D341Med (cell line): ENCODE data around the gene GPR132.
"Not testable (repeated sequence)": the region's sequence is repeated elsewhere in the genome, so short reads cannot be mapped to it uniquely, and the experiment has no call there.

ENCODE experiments used
- DNase-seq: peaks from one replicate; pipeline ENCODE4 v3.0.0; 2012; ENCODE audit warnings: low spot score

The GPR132 gene

GRCh38 chr14:105041841-105042765 lies 23.1 kb downstream of the GPR132 start:
- DNase-seq: peak; percentile 81

- no peak for DNase-seq
Observed at GRCh38 chr14:105039458-105040205, 25.6 kb downstream of the GPR132 start.

DNA sequence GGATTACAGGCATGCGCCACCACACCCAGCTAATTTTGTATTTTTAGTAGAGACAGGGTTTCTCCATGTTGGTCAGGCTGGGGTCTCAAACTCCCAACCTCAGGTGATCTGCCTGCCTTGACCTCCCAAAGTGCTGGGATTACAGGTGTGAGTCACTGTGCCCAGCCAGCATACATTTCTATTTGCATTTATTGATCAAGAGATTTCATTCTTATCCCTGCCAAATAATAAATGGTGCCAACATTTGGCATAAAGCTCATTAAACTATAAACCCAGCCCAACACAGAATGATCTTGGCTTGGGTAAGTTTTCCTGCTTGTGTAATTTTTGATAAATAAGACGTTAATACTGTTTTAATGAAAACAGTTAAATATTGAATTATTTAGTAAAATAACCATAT lies 29.6 kb downstream of the GPR132 start:
- DNase-seq: not testable (repeated sequence)

DNA sequence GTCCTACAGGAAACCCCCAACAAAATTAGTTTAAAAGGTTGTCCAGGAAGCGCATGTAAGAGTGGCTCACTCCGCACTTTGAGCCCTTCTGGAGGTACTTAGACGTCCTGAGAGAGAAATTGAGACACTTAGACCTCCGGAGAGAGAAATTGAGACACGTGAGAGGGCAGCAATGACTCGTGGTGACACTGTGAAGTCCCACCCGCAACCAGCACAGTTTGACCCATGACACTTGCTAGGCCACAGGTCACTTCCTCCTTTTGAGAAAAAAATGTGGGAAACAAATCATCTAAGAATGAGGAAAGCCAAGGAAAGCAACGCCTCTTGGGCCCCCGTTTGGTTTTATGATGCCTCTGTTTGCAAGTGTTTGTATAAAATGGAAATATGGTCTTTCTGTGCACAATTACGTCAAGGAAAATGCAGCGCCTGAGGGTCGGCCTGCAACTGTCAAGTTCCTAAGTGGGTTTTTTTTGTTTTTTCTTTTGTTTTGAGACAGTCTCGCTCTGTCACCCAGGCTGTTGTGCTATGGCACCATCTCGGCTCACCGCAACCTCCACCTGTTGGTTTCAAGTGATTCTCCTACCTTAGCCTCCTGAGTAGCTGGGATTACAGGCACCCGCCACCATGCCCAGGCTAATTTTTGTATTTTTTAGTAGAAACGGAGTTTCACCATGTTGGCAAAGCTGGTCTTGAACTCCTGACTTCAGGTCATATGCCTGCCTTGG lies 30.8 kb downstream of the GPR132 start:
- no peak for DNase-seq

DNA sequence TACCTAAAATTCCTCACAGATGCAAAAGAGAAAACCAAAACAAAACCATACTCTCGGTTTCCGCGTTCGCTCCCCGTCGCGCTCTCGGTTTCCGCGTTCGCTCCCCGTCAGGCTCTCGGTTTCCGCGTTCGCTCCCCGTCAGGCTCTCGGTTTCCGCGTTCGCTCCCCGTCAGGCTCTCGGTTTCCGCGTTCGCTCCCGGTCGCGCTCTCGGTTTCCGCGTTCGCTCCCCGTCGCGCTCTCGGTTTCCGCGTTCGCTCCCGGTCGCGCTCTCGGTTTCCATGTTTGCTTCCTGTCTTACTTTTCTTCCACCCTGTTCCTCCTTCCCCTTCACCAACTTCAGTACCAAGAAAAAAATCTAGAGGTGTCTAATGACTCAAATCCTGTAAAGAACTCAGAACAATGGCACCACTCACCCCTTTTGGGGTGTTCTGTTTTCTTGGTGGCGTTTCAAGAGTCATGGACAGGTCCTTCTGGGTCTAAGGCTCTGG lies 31.8 kb downstream of the GPR132 start:
- DNase-seq: not testable (repeated sequence)

DNA sequence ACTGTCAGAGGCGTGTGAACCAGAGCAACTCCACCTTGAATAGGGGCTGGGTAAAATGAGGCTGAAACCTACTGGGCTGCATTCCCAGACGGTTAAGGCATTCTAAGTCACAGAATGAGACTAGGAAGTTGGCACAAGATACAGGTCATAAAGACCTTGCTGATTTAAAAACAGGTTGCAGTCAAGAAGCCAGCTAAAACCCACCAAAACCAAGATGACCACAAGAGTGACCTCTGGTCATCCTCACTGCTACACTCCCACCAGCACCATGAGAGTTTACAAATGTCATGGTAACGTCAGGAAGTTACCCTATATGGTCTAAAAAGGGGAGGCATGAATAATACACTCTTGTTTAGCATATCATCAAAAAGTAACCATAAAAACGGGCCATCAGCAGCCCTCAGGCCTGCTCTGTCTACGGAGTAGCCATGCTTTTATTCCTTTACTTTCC lies 32.8 kb downstream of the GPR132 start:
- not testable (repeated sequence) for DNase-seq

- DNase-seq: no peak
Observed at GRCh38 chr14:105030836-105031396, 34.3 kb downstream of the GPR132 start.

- no peak for DNase-seq
Observed at GRCh38 chr14:105030194-105030593, 35.0 kb downstream of the GPR132 start.

DNA sequence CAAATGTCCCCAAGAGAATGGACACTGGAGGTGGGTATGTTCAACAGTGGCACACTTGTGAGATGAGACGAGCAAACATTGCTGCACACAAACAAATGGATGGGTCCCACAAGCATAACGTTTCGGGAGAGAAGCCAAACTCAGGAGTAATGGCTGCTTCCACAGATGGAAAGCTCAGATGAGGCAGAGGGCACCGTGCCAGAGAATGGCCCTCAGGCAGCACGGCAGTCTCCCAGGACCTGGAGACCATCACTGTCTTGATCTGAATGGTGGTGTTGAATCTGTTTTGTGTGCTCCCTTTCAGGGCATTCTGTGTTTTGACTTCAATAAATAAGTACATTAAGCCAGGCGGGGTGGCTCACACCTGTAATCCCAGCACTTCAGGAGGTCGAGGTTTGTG lies 35.8 kb downstream of the GPR132 start:
- no peak for DNase-seq

- no peak for DNase-seq
Observed at GRCh38 chr14:105028251-105028927, 36.8 kb downstream of the GPR132 start.

DNA sequence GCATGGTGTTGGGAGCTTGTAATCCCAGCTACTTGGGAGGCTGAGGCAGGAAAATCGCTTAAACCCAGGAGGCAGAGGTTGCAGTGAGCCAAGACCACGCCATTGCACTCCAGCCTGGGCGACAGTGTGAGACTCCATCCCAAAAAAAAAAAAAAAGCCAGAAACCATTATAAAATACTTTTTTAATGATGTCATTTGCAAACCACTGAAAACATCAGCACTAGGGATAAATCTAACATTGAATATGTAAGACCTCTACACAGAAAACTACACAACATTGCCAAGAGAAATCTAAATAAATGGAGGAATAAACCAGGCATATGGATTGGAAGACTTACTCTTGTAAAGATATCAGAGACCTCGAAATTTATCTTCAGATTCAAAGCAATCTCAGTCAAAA lies 37.5 kb downstream of the GPR132 start:
- not testable (repeated sequence) for DNase-seq

DNA sequence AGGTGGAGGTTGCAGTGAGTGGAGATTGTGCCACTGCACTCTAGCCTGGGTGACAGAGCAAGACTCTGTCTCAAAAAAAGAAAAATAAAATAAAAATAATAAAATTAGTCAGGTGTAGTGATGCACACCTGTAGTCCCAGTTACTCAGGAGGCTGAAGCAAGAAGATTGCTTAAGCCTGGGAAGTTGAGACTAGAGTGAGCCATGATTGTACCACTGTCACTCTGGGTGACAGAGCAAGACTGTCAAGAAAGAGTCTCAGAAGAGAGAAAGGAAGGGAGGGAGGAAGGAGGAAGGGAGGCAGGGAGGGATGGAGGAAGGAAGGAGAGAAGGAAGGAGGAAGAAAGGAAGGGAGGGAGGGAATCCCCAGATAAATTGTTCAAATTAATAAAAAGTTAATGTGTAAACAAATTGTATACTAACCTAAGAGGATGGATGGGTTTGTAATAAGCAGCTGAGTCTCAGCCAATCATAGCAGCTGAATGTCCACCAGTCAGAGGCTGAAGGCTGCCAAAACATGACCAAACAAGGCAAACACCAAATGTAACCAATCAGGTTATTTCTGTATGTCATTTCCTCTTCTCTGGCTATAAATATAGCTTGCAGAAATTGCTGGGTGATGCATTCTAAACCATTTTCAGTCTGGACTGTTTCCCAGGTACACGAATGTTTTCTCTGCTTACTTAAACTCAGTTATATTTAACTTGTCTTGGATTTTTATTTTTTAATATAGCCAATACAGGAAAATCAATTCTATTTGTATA lies 38.2 kb downstream of the GPR132 start:
- no peak for DNase-seq

DNA sequence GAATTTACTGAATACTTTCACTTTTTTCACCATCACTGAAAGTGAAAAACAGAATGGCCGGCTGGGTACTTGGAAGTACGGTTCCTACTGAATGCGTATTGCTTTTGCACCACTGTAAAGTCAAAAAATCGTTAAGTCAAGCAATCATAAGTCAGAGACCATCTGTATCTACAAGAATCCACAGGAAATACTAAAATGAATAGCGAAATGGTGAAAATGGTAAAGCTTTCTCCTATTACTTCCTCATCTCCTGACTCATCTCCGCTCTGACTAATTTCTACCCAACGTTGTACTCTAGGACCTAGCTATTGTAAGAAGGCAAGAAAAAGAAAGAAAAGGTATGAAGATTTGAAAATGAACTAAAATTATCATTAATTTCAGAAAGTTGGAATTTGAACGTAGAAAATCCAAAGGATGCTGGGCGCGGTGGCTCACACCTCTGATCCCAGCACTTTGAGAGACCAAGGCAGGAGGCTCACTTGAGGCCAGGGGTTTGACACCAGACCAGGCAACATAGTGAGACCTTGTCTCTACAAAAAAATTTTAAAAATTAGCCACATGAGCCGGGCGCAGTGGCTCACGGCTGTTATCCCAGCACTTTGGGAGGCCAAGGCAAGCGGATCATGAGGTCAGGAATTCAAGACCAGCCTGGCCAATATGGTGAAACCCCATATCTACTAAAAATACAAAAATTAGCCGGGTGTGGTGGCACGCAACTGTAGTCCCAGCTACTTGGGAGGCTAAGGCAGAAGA lies 39.0 kb downstream of the GPR132 start:
- DNase-seq: no peak

GRCh38 chr14:105025429-105025828 lies 39.8 kb downstream of the GPR132 start:
- no peak for DNase-seq

- no peak for DNase-seq
Observed at GRCh38 chr14:105023791-105024480, 41.3 kb downstream of the GPR132 start.

DNA sequence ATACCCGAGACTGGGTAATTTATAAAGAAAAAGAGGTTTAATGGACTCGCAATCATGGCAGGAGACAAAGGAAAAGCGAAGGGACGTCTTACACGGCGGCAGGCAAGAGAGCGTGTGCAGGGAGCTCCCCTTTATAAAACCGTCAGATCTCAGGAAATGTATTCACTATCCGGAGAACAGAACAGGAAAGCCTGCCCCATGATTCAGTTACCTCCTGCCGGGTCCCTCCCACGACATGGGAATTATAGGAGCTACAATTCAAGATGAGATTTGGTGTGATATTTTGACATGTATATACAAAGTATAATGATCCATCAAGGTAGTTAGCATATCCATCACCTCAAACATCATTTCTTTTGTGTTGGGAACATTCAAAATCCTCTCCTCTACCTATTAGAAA lies 42.1 kb downstream of the GPR132 start:
- DNase-seq: no peak

GRCh38 chr14:105022276-105022670 lies 43.0 kb downstream of the GPR132 start:
- DNase-seq: no peak

DNA sequence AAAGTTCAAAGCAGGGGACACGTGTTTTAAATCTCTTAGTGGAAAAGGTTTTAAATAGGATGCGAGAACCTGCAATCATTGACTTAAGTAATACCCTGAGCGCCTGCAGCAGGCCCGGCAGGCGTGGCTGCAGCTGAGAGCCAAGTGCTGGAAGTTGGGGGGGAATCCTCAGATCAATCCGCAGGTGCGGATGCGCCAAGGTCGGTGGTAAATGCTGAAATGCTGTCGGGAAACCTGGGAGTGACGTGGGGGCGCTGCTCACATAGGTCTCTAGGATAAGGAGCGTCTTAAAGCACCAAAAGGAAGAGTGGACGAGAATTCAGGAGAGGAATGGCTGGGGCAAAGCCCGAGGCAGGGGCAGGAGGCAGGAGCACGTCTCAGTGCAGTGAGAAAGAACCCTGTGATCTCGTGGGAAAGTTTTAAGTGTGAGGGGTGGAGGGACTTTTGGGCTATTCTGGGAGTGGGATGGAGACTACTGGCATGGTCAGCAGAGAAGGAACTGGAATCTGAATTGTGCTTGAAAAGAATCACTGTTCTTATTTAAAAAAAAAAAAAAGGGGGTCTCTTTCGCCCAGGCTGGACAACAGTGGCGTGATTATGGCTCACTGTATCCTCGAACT lies 43.5 kb downstream of the GPR132 start:
- DNase-seq: peak; percentile 75
